Right atrium auricular region (tissue), 2 donors: Measurements from ENCODE around the gene TLE3. TPM values are rescaled to one million over a fixed set of nuclear protein-coding genes. Genes with fewer than 3 reads are reported as not detected.

Source experiments
- DNase-seq: peaks from one replicate; pipeline ENCODE4 v3.0.0-alpha.2; 2019; ENCODE audit warnings: low spot score
- H3K27ac ChIP-seq, 2 donors: fragments of 200-600 bp; sonication (generic); 1 replicate in 1 of 2; 2 replicates in 1 of 2; pipeline ENCODE4 v1.5.1; 2016 to 2019
- H3K27me3 ChIP-seq, 2 donors: fragments of 200-600 bp; sonication (generic); one replicate each; pipeline versions ENCODE4 v1.5.1 to v1.6.0; 2017 to 2019
- H3K36me3 ChIP-seq: fragments of 200-600 bp; sonication (generic); one replicate; pipeline ENCODE4 v1.5.1; 2016
- H3K4me1 ChIP-seq, 2 donors: fragments of 200-600 bp; sonication (generic); one replicate each; pipeline versions ENCODE4 v1.5.1 to v1.6.0; 2017 to 2019
- H3K4me3 ChIP-seq, 2 donors: fragments of 200-600 bp; sonication (generic); 1 replicate in 1 of 2; 2 replicates in 1 of 2; pipeline ENCODE4 v1.5.1; 2017 to 2019; ENCODE audit warnings: mild to moderate bottlenecking in 1 of 2, moderate library complexity in 1 of 2
- H3K9me3 ChIP-seq, 2 donors: fragments of 200-600 bp; sonication (generic); one replicate each; pipeline ENCODE4 v1.5.1; 2019
- CTCF ChIP-seq, 2 donors: fragments of 200-600 bp; sonication (generic); IDR thresholded peaks; one replicate each; pipeline ENCODE4 v1.5.1; 2019; ENCODE audit warnings: antibody characterized with exemption in 2 of 2
- total RNA-seq, 2 donors: library from RNA; depleted of rRNA; stranded (reverse); fragments of >200 nt; gene quantifications; one replicate each; pipeline ENCODE4 v1.1.0, GENCODE V29; 2016

The TLE3 gene
- total RNA-seq, 2 donors from 2014 or later = 23.3 to 61.7 TPM

GRCh38 chr15:70069716-70070115, 28.0 kb downstream of the TLE3 start:
- no peak for DNase-seq
- Histone ChIP-seq H3K36me3 (peaks cover 75% of the 10 kb centered on the region), H3K4me1 (peaks cover 0 to 31% of the 10 kb centered on the region in 2 donors), H3K4me3 (no peak overlapping the region), H3K27ac (no peak overlapping the region), H3K27me3 (no peaks in the 10 kb centered on the region), H3K9me3 (no peaks in the 10 kb centered on the region)
- TF ChIP-seq CTCF (IDR thresholded peaks at IDR 0.05) = no peak

- no peaks in the 10 kb centered on the region for H3K9me3 ChIP-seq
- H3K27ac ChIP-seq = no peak overlapping the region
- no peak overlapping the region for H3K4me3 ChIP-seq
- peaks cover 68% of the 10 kb centered on the region for H3K36me3 ChIP-seq
- TF ChIP-seq CTCF (IDR thresholded peaks at IDR 0.05) = no peak
- no peaks in the 10 kb centered on the region for H3K27me3 ChIP-seq
- peaks cover 0 to 37% of the 10 kb centered on the region in 2 donors for H3K4me1 ChIP-seq
- no peak for DNase-seq
Measured at GRCh38 chr15:70068783-70069565, 28.7 kb downstream of the TLE3 start.

- Histone ChIP-seq H3K27ac (no peak overlapping the region), H3K27me3 (no peaks in the 10 kb centered on the region), H3K4me3 (no peak overlapping the region), H3K4me1 (peaks cover 0 to 50% of the 10 kb centered on the region in 2 donors), H3K36me3 (peaks cover 55% of the 10 kb centered on the region), H3K9me3 (no peaks in the 10 kb centered on the region)
- no peak for TF ChIP-seq CTCF (IDR thresholded peaks at IDR 0.05)
- no peak for DNase-seq
Measured at GRCh38 chr15:70067681-70068080, 30.0 kb downstream of the TLE3 start.

- H3K36me3 ChIP-seq = peaks cover 50% of the 10 kb centered on the region
- H3K4me1 ChIP-seq = peaks cover 0 to 57% of the 10 kb centered on the region in 2 donors
Measured at GRCh38 chr15:70067011-70067410, 30.7 kb downstream of the TLE3 start.

GRCh38 chr15:70066447-70066846, 31.3 kb downstream of the TLE3 start:
- no peak for DNase-seq
- peaks cover 48% of the 10 kb centered on the region for H3K36me3 ChIP-seq

More at GRCh38 chr15:70067011-70067410, 30.7 kb downstream of the TLE3 start:
- TF ChIP-seq CTCF (IDR thresholded peaks at IDR 0.05) = no peak
- no peak for DNase-seq
- no peaks in the 10 kb centered on the region for H3K9me3 ChIP-seq
- H3K27me3 ChIP-seq = no peaks in the 10 kb centered on the region
- no peak overlapping the region for H3K4me3 ChIP-seq
- no peak overlapping the region for H3K27ac ChIP-seq

More at GRCh38 chr15:70066447-70066846, 31.3 kb downstream of the TLE3 start:
- Histone ChIP-seq H3K9me3 (no peaks in the 10 kb centered on the region), H3K27ac (no peak overlapping the region), H3K4me1 (peaks cover 0 to 62% of the 10 kb centered on the region in 2 donors), H3K27me3 (no peaks in the 10 kb centered on the region), H3K4me3 (no peak overlapping the region)
- TF ChIP-seq CTCF (IDR thresholded peaks at IDR 0.05) = no peak
